ENCODE results near the gene CCL16.

- TF ChIP-seq EZH2 (IDR thresholded peaks at IDR 0.05; ENCODE audit: insufficient read depth, poor library complexity, severe bottlenecking), result no peak
- no peak for TF ChIP-seq EZH2phosphoT487 (IDR thresholded peaks at IDR 0.05; ENCODE audit: insufficient read depth, low read depth)
Measured at GRCh38 chr17:35948092-35948491, 33.2 kb downstream of the CCL16 start.
